ENCODE data around the gene HTT. TPM values are rescaled to one million over a fixed set of nuclear protein-coding genes. Genes with fewer than 3 reads are reported as not detected.

HTT gene
- total RNA-seq, 2 experiments from 2014 or later, result 56.9 to 62.6 TPM

- no peak for DNase-seq
- H3K36me3 Mint-ChIP-seq (ENCODE audit: low read depth), result peaks cover 69% of the 10 kb centered on the region
Measured at GRCh38 chr4:3237712-3238560, 163.5 kb downstream of the HTT start.

GRCh38 chr4:3238721-3239120, 164.2 kb downstream of the HTT start:
- CTCF ChIA-PET, result no interaction called here
- no peaks in the 10 kb centered on the region for H3K9me3 Mint-ChIP-seq
- TF ChIP-seq, protein P1, sequence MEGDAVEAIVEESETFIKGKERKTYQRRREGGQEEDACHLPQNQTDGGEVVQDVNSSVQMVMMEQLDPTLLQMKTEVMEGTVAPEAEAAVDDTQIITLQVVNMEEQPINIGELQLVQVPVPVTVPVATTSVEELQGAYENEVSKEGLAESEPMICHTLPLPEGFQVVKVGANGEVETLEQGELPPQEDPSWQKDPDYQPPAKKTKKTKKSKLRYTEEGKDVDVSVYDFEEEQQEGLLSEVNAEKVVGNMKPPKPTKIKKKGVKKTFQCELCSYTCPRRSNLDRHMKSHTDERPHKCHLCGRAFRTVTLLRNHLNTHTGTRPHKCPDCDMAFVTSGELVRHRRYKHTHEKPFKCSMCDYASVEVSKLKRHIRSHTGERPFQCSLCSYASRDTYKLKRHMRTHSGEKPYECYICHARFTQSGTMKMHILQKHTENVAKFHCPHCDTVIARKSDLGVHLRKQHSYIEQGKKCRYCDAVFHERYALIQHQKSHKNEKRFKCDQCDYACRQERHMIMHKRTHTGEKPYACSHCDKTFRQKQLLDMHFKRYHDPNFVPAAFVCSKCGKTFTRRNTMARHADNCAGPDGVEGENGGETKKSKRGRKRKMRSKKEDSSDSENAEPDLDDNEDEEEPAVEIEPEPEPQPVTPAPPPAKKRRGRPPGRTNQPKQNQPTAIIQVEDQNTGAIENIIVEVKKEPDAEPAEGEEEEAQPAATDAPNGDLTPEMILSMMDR (IDR thresholded peaks at IDR 0.05), result no peak
- H3K9me3 ChIP-seq (ENCODE audit: control insufficient read depth in 1 of 2, insufficient read depth in 1 of 2, low read length in 2 of 2), result no peaks in the 10 kb centered on the region
- POLR2A ChIA-PET, result no interaction called here
- peaks cover 18% of the 10 kb centered on the region for H3K4me1 Mint-ChIP-seq (ENCODE audit: low read depth)
- H3K27me3 ChIP-seq (ENCODE audit: control insufficient read depth in 1 of 2, insufficient read depth in 2 of 2, low read length in 2 of 2), result no peaks in the 10 kb centered on the region
- H3K36me3 Mint-ChIP-seq (ENCODE audit: low read depth), result peaks cover 64% of the 10 kb centered on the region
- no peak overlapping the region for H3K27ac ChIP-seq (ENCODE audit: low read depth in 1 of 2, low read length in 2 of 2)
- ATAC-seq (ENCODE audit: poor library complexity) (no peak), DNase-seq (no peak)
- peaks cover 9% of the 10 kb centered on the region for H3K4me1 ChIP-seq (ENCODE audit: insufficient read depth, low read length)
- H3K4me3 ChIP-seq (ENCODE audit: low read length), result no peak overlapping the region
- no peaks in the 10 kb centered on the region for H3K27me3 Mint-ChIP-seq
- H3K36me3 ChIP-seq (ENCODE audit: insufficient read depth, low read length), result peaks cover 53% of the 10 kb centered on the region
- H3K4me3 Mint-ChIP-seq, result no peak overlapping the region
- intact Hi-C loops (cut with DNase I, micrococcal nuclease), result no loop called here
- H3K27ac Mint-ChIP-seq, result no peak overlapping the region

More at GRCh38 chr4:3237712-3238560, 163.5 kb downstream of the HTT start:
- ChIA-PET POLR2A (no interaction called here), CTCF (no interaction called here)
- TF ChIP-seq, protein P1 (IDR thresholded peaks at IDR 0.05), result no peak
- no peak overlapping the region for H3K27ac ChIP-seq (ENCODE audit: low read depth in 1 of 2, low read length in 2 of 2)
- H3K9me3 ChIP-seq (ENCODE audit: control insufficient read depth in 1 of 2, insufficient read depth in 1 of 2, low read length in 2 of 2), result no peaks in the 10 kb centered on the region
- Mint-ChIP-seq H3K4me3 (no peak overlapping the region), H3K9me3 (no peaks in the 10 kb centered on the region), H3K27me3 (no peaks in the 10 kb centered on the region), H3K27ac (no peak overlapping the region), H3K4me1 (ENCODE audit: low read depth) (peaks cover 10% of the 10 kb centered on the region)
- ATAC-seq (ENCODE audit: poor library complexity), result no peak
- no peaks in the 10 kb centered on the region for H3K27me3 ChIP-seq (ENCODE audit: control insufficient read depth in 1 of 2, insufficient read depth in 2 of 2, low read length in 2 of 2)
- peaks cover 4% of the 10 kb centered on the region for H3K4me1 ChIP-seq (ENCODE audit: insufficient read depth, low read length)
- intact Hi-C loops (cut with DNase I, micrococcal nuclease), result no loop called here
- no peak overlapping the region for H3K4me3 ChIP-seq (ENCODE audit: low read length)
- peaks cover 61% of the 10 kb centered on the region for H3K36me3 ChIP-seq (ENCODE audit: insufficient read depth, low read length)

DNA sequence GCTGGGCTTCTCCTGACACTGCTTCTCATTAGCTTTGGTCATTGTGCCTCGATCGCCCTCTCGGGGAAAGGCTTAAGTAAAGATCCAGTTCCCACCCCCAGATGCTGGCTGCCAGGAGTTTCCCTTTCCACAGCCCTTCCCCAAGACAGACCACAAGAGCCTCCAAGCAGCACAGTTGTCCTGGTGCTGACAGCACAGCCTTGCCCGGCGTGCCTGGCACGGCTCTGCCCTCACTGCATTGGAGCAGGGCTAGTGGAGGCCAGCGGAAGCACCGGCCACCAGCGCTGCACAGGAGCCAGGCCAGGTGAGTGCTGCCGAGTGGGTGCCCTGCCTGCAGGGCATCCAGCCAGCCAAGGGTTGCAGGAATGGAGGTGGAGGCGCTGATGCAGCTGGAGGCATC, 164.8 kb downstream of the HTT start:
- Mint-ChIP-seq H3K4me3 (no peak overlapping the region), H3K36me3 (ENCODE audit: low read depth) (peaks cover 59% of the 10 kb centered on the region), H3K27me3 (no peaks in the 10 kb centered on the region), H3K9me3 (no peaks in the 10 kb centered on the region), H3K27ac (no peak overlapping the region), H3K4me1 (ENCODE audit: low read depth) (peaks cover 18% of the 10 kb centered on the region)
- Histone ChIP-seq H3K36me3 (ENCODE audit: insufficient read depth, low read length) (peaks cover 47% of the 10 kb centered on the region), H3K4me3 (ENCODE audit: low read length) (no peak overlapping the region), H3K4me1 (ENCODE audit: insufficient read depth, low read length) (peaks cover 9% of the 10 kb centered on the region), H3K27ac (ENCODE audit: low read depth in 1 of 2, low read length in 2 of 2) (no peak overlapping the region), H3K27me3 (ENCODE audit: control insufficient read depth in 1 of 2, insufficient read depth in 2 of 2, low read length in 2 of 2) (no peaks in the 10 kb centered on the region), H3K9me3 (ENCODE audit: control insufficient read depth in 1 of 2, insufficient read depth in 1 of 2, low read length in 2 of 2) (no peaks in the 10 kb centered on the region)
- TF ChIP-seq, protein P1 (IDR thresholded peaks at IDR 0.05), result no peak
- intact Hi-C loops (cut with DNase I, micrococcal nuclease), result no loop called here
- ChIA-PET CTCF (no interaction called here), POLR2A (no interaction called here)
- no peak for ATAC-seq (ENCODE audit: poor library complexity)
- DNase-seq, result no peak
